H9 (cell line): Measurements from ENCODE around the gene ALG12. TPM values are rescaled to one million over a fixed set of nuclear protein-coding genes. Genes with fewer than 3 reads are reported as not detected.

ENCODE experiments used
- DNase-seq: peaks from one replicate; pipeline ENCODE4 v3.0.0-alpha.2; 2017
- H2AFZ ChIP-seq: one replicate; pipeline ENCODE4 v1.6.1; 2013; ENCODE audit warnings: mild to moderate bottlenecking, low read length, control low read depth, moderate library complexity
- H2AK5ac ChIP-seq: 2 replicates; pipeline ENCODE4 v1.6.1; 2013; ENCODE audit warnings: low read length, control low read depth, mixed read lengths; ENCODE audit not compliant: insufficient read length
- H2BK120ac ChIP-seq: one replicate; pipeline ENCODE4 v1.6.1; 2013; ENCODE audit warnings: low read depth, mild to moderate bottlenecking, low read length, control low read depth, inconsistent platforms; ENCODE audit not compliant: poor library complexity, severe bottlenecking
- H2BK12ac ChIP-seq: 2 replicates; pipeline ENCODE4 v1.6.1; 2013; ENCODE audit warnings: low read length, control low read depth, mixed read lengths, low read depth; ENCODE audit not compliant: insufficient read length
- H2BK15ac ChIP-seq: 2 replicates; pipeline ENCODE4 v1.6.1; 2013; ENCODE audit warnings: low read depth, low read length, control low read depth
- H2BK20ac ChIP-seq: one replicate; pipeline ENCODE4 v1.6.1; 2013; ENCODE audit warnings: low read depth, mild to moderate bottlenecking, low read length, control low read depth, inconsistent platforms; ENCODE audit not compliant: poor library complexity, severe bottlenecking
- H2BK5ac ChIP-seq: 2 replicates; pipeline ENCODE4 v1.6.1; 2013; ENCODE audit warnings: low read length, control low read depth, mixed read lengths; ENCODE audit not compliant: insufficient read length
- H3K14ac ChIP-seq: 2 replicates; pipeline ENCODE4 v1.6.1; 2013; ENCODE audit warnings: low read length, control low read depth; ENCODE audit not compliant: insufficient read depth
- H3K18ac ChIP-seq: 2 replicates; pipeline ENCODE4 v1.6.1; 2013; ENCODE audit warnings: low read depth, mild to moderate bottlenecking, mixed read lengths, low read length, control low read depth; ENCODE audit not compliant: insufficient read length
- H3K23ac ChIP-seq: 2 replicates; pipeline ENCODE4 v1.6.1; 2013; ENCODE audit warnings: low read length, control low read depth, mixed read lengths, low read depth; ENCODE audit not compliant: insufficient read length
- H3K23me2 ChIP-seq: 2 replicates; pipeline ENCODE4 v1.6.1; 2013; ENCODE audit warnings: low read depth, mild to moderate bottlenecking, mixed read lengths, low read length, control low read depth; ENCODE audit not compliant: insufficient read length, poor library complexity, severe bottlenecking
- H3K27ac ChIP-seq: 2 replicates; pipeline ENCODE4 v1.5.1; 2013; ENCODE audit warnings: low read length, control low read depth, mixed read lengths, low read depth; ENCODE audit not compliant: insufficient read length
- H3K27me3 ChIP-seq: 2 replicates; pipeline ENCODE4 v1.6.1; 2013; ENCODE audit warnings: low read length, control low read depth, inconsistent platforms; ENCODE audit not compliant: insufficient read depth
- H3K4ac ChIP-seq: 2 replicates; pipeline ENCODE4 v1.6.1; 2013; ENCODE audit warnings: low read depth, mild to moderate bottlenecking, control low read depth, inconsistent platforms, low read length, moderate library complexity
- H3K4me1 ChIP-seq: 2 replicates; pipeline ENCODE4 v1.6.1; 2013; ENCODE audit warnings: low read length, control low read depth, inconsistent platforms; ENCODE audit not compliant: insufficient read depth
- H3K4me2 ChIP-seq: 2 replicates; pipeline ENCODE4 v1.6.1; 2013; ENCODE audit warnings: low read length, control low read depth, mixed read lengths; ENCODE audit not compliant: insufficient read length, insufficient read depth
- H3K56ac ChIP-seq: 2 replicates; pipeline ENCODE4 v1.6.1; 2013; ENCODE audit warnings: low read depth, mild to moderate bottlenecking, mixed read lengths, low read length, control low read depth; ENCODE audit not compliant: insufficient read length
- H3K79me1 ChIP-seq: 2 replicates; pipeline ENCODE4 v1.6.1; 2013; ENCODE audit warnings: low read depth, mild to moderate bottlenecking, moderate library complexity, low read length, control low read depth, inconsistent platforms; ENCODE audit not compliant: insufficient read depth, poor library complexity, severe bottlenecking
- H3K79me2 ChIP-seq: 2 replicates; pipeline ENCODE4 v1.6.1; 2013; ENCODE audit warnings: low read length, control low read depth, inconsistent platforms; ENCODE audit not compliant: insufficient read depth
- H3K9ac ChIP-seq: 2 replicates; pipeline ENCODE4 v1.6.1; 2013; ENCODE audit warnings: low read length, control low read depth, mixed read lengths; ENCODE audit not compliant: insufficient read length; ENCODE audit errors: extremely low read depth
- H3K9me3 ChIP-seq: one replicate; pipeline ENCODE4 v1.6.1; 2013; ENCODE audit warnings: low read depth, low read length, inconsistent platforms; ENCODE audit not compliant: control insufficient read depth
- H3T11ph ChIP-seq: one replicate; pipeline ENCODE4 v1.6.1; 2013; ENCODE audit warnings: mild to moderate bottlenecking, low read length, control low read depth, inconsistent platforms
- H4K20me1 ChIP-seq: one replicate; pipeline ENCODE4 v1.6.1; 2013; ENCODE audit not compliant: control insufficient read depth, insufficient read length, insufficient read depth
- H4K5ac ChIP-seq: 2 replicates; pipeline ENCODE4 v1.6.1; 2013; ENCODE audit warnings: low read depth, mild to moderate bottlenecking, mixed read lengths, low read length, control low read depth; ENCODE audit not compliant: insufficient read length
- H4K8ac ChIP-seq: replicated peaks from 2 replicates; pipeline ENCODE4 v1.6.1; 2013; ENCODE audit warnings: low read length, control low read depth, mixed read lengths, low read depth; ENCODE audit not compliant: insufficient read length
- H4K91ac ChIP-seq: 2 replicates; pipeline ENCODE4 v1.6.1; 2013; ENCODE audit warnings: low read depth, mild to moderate bottlenecking, moderate library complexity, mixed read lengths, low read length, control low read depth; ENCODE audit not compliant: insufficient read length
- H3K27ac Mint-ChIP-seq, 3 experiments: 2 replicates in 2 of 3; 3 replicates in 1 of 3; pipeline ENCODE4 v1.8.0; 2020 to 2021; ENCODE audit warnings: mixed read lengths in 3 of 3, mild to moderate bottlenecking in 1 of 3, moderate library complexity in 1 of 3
- H3K27me3 Mint-ChIP-seq: 2 replicates; pipeline ENCODE4 v1.8.0; 2021; ENCODE audit warnings: low read depth, mild to moderate bottlenecking, moderate library complexity, mixed read lengths
- H3K36me3 Mint-ChIP-seq, 3 experiments: 2 replicates in 2 of 3; 3 replicates in 1 of 3; pipeline ENCODE4 v1.8.0; 2020 to 2021; ENCODE audit warnings: low read depth in 3 of 3, mixed read lengths in 3 of 3; ENCODE audit not compliant: insufficient read depth in 1 of 3
- H3K4me1 Mint-ChIP-seq, 2 experiments: 2 replicates each; pipeline ENCODE4 v1.8.0; 2020; ENCODE audit warnings: mixed read lengths in 2 of 2
- H3K4me3 Mint-ChIP-seq, 2 experiments: 2 replicates in 1 of 2; 3 replicates in 1 of 2; pipeline ENCODE4 v1.8.0; 2020 to 2021; ENCODE audit warnings: mild to moderate bottlenecking in 2 of 2, mixed read lengths in 2 of 2, moderate library complexity in 1 of 2
- H3K9me3 Mint-ChIP-seq, 2 experiments: 2 replicates in 1 of 2; 3 replicates in 1 of 2; pipeline ENCODE4 v1.8.0; 2020; ENCODE audit warnings: mild to moderate bottlenecking in 2 of 2, mixed read lengths in 2 of 2, moderate library complexity in 1 of 2
- CTCF ChIP-seq: fragments of 200-600 bp; sonication (generic); conservative IDR thresholded peaks from 3 replicates; pipeline ENCODE4 v1.8.0; 2021; ENCODE audit warnings: antibody characterized with exemption, mild to moderate bottlenecking
- WGBS: extraction: QIAGEN DNeasy Blood & Tissue Kit; methylation state at CpG from one replicate; pipeline ENCODE4 v1.1.7; 2013; ENCODE audit warnings: missing lambda C conversion rate, low lambda C conversion rate, mixed read lengths; ENCODE audit not compliant: insufficient read length; ENCODE audit errors: extremely low coverage; 5-methylcytosine and 5-hydroxymethylcytosine counted together
- total RNA-seq: library from RNA; stranded (reverse); gene quantifications from 2 replicates; pipeline ENCODE4 v1.2.1, GENCODE V29; 2021

Gene ALG12
- total RNA-seq, 1 experiment from 2014 or later: 19.2 TPM

- no peak for DNase-seq
- Histone ChIP-seq H3K23me2 (no peaks in the 10 kb centered on the region), H3K23ac (no peak overlapping the region), H2BK12ac (no peak overlapping the region), H3K27ac (no peak overlapping the region), H3K14ac (no peak overlapping the region), H2AK5ac (no peak overlapping the region), H3K18ac (no peak overlapping the region), H4K5ac (no peak overlapping the region), H4K8ac (no peak overlapping the region), H3K4me1 (no peaks in the 10 kb centered on the region), H2BK120ac (no peak overlapping the region), H3K4me2 (no peak overlapping the region), H3K4ac (no peak overlapping the region), H3K27me3 (no peaks in the 10 kb centered on the region; the same call in 1 of the 2 replicates), H2AFZ (no peak overlapping the region), H3K9me3 (no peaks in the 10 kb centered on the region), H2BK15ac (no peak overlapping the region), H3K56ac (no peak overlapping the region), H3K79me2 (no peaks in the 10 kb centered on the region), H4K20me1 (no peaks in the 10 kb centered on the region), H2BK20ac (no peak overlapping the region), H3K79me1 (no peaks in the 10 kb centered on the region), H2BK5ac (no peak overlapping the region), H3T11ph (no peak overlapping the region), H4K91ac (no peak overlapping the region), H3K9ac (no peak overlapping the region)
- Mint-ChIP-seq H3K4me3 (no peak overlapping the region; a peak in 1 of 5 replicates), H3K9me3 (no peaks in the 10 kb centered on the region), H3K4me1 (peaks cover 3 to 11% of the 10 kb centered on the region in 2 experiments; a peak in 3 of 4 replicates), H3K36me3 (peaks cover 0 to 14% (median 0%) of the 10 kb centered on the region in 3 experiments; a peak in 4 of 7 replicates), H3K27me3 (peaks cover 24% of the 10 kb centered on the region), H3K27ac (no peak overlapping the region)
- no peak for TF ChIP-seq CTCF
- no CpG with 5 or more reads among the region's 26 CpGs for WGBS
These were observed 9.4 kb upstream of the ALG12 start for GRCh38 chr22:49927483-49928184.
